ENCODE results near the gene WDR70.
"Not testable (repeated sequence)": the region's sequence is repeated elsewhere in the genome, so short reads cannot be mapped to it uniquely, and the experiment has no call there.

WDR70 gene

GRCh38 chr5:37454402-37455055, 75.4 kb downstream of the WDR70 start:
- DNase-seq: not testable (repeated sequence)

- not testable (repeated sequence) for DNase-seq
Measured at GRCh38 chr5:37463191-37464051, 84.3 kb downstream of the WDR70 start.

- DNase-seq: not testable (repeated sequence)
Measured at GRCh38 chr5:37464581-37464980, 85.5 kb downstream of the WDR70 start.

- not testable (repeated sequence) for DNase-seq
Measured at GRCh38 chr5:37469383-37469782, 90.3 kb downstream of the WDR70 start.

GRCh38 chr5:37471666-37472197, 92.6 kb downstream of the WDR70 start:
- no peak for DNase-seq

- no peak for DNase-seq
Measured at GRCh38 chr5:37477426-37477825, 98.3 kb downstream of the WDR70 start.

- no peak for DNase-seq
Measured at GRCh38 chr5:37478121-37478894, 99.2 kb downstream of the WDR70 start.

- not testable (repeated sequence) for DNase-seq
Measured at GRCh38 chr5:37481395-37481794, 102.3 kb downstream of the WDR70 start.

- DNase-seq: no peak
Measured at GRCh38 chr5:37490120-37490810, 111.1 kb downstream of the WDR70 start.

- DNase-seq: no peak
Measured at GRCh38 chr5:37490931-37491330, 111.8 kb downstream of the WDR70 start.

- DNase-seq: no peak
Measured at GRCh38 chr5:37492778-37493555, 113.8 kb downstream of the WDR70 start.

- no peak for DNase-seq
Measured at GRCh38 chr5:37494756-37495155, 115.6 kb downstream of the WDR70 start.

- DNase-seq: no peak
Measured at GRCh38 chr5:37495210-37495609, 116.1 kb downstream of the WDR70 start.

- no peak for DNase-seq
Measured at GRCh38 chr5:37495668-37496347, 116.7 kb downstream of the WDR70 start.

- DNase-seq: no peak
Measured at GRCh38 chr5:37496902-37497445, 117.9 kb downstream of the WDR70 start.

GRCh38 chr5:37501152-37501551, 122.0 kb downstream of the WDR70 start:
- no peak for DNase-seq

GRCh38 chr5:37506241-37506640, 127.1 kb downstream of the WDR70 start:
- no peak for DNase-seq

GRCh38 chr5:37506722-37507121, 127.6 kb downstream of the WDR70 start:
- DNase-seq: no peak

GRCh38 chr5:37511646-37512045, 132.5 kb downstream of the WDR70 start:
- DNase-seq: no peak

GRCh38 chr5:37514946-37515345, 135.8 kb downstream of the WDR70 start:
- DNase-seq: no peak

GRCh38 chr5:37517686-37518085, 138.6 kb downstream of the WDR70 start:
- DNase-seq: no peak

Measured in DMS79 (cell line).